Measurements from ENCODE around the gene SMG6. TPM values are rescaled to one million over a fixed set of nuclear protein-coding genes. Genes with fewer than 3 reads are reported as not detected.
A peak's percentile ranks its signal among the peaks of the same experiment; 100 is the strongest.

SMG6 gene
- total and polyA plus RNA-seq, 2 of the 4 experiments (the other 2 are of a cell fraction), result 16.3 to 30.3 TPM

- Histone ChIP-seq H3K27me3 (ENCODE audit: control insufficient read depth, insufficient read depth, low read length) (no peaks in the 10 kb centered on the region), H3K4me2 (ENCODE audit: low read depth, low read length) (no peak overlapping the region), H2AK5ac (ENCODE audit: low read depth, low read length) (no peak overlapping the region), H2BK20ac (ENCODE audit: low read depth, low read length) (0 out of 2 replicates have a peak overlapping the region, but pooled peaks have one; percentile 15), H3K27ac (ENCODE audit: insufficient read depth, low read length) (no peak overlapping the region), H3K36me3 (ENCODE audit: control insufficient read depth, insufficient read depth, low read length) (peaks cover 4% of the 10 kb centered on the region), H3K14ac (replicated peaks; ENCODE audit: low read depth, low read length) (peak overlapping the region; percentile 21; the same call in 1 of the 2 replicates), H2BK5ac (ENCODE audit: low read depth, low read length, poor library complexity, severe bottlenecking) (no peak overlapping the region), H4K5ac (ENCODE audit: low read depth, low read length) (no peak overlapping the region), H3K79me1 (ENCODE audit: low read depth in 1 of 2, low read length in 2 of 2) (peaks cover 43 to 68% of the 10 kb centered on the region in 2 experiments), H3K9me1 (ENCODE audit: insufficient read depth, low read length) (peaks cover 17% of the 10 kb centered on the region), H4K91ac (ENCODE audit: insufficient read depth, low read depth, low read length) (no peak overlapping the region), H4K20me1 (ENCODE audit: insufficient read depth, low read length) (no peaks in the 10 kb centered on the region), H3K18ac (ENCODE audit: low read depth, low read length) (no peak overlapping the region), H2BK15ac (ENCODE audit: low read depth, low read length) (no peak overlapping the region), H3K9me3 (ENCODE audit: control insufficient read depth, insufficient read depth, low read length) (no peaks in the 10 kb centered on the region), H2BK120ac (ENCODE audit: low read depth, low read length) (no peak overlapping the region), H3K4me1 (ENCODE audit: control insufficient read depth, insufficient read depth, low read length) (peaks cover 20% of the 10 kb centered on the region), H3K23ac (ENCODE audit: low read depth, low read length) (0 out of 2 replicates have a peak overlapping the region, but pooled peaks have one; percentile 47), H4K8ac (ENCODE audit: low read depth in 2 of 2, low read length in 2 of 2) (0 out of 4 replicates have a peak overlapping the region, but pooled peaks of 1 of the 2 experiments have one; percentile 42), H3K9ac (ENCODE audit: low read depth, low read length) (no peak overlapping the region), H2AFZ (replicated peaks; ENCODE audit: low read length, poor library complexity) (no peak overlapping the region), H2AK9ac (replicated peaks; ENCODE audit: low read depth, low read length, poor library complexity) (no peak overlapping the region), H3K56ac (ENCODE audit: extremely low read depth, insufficient read depth, low read length) (no peak overlapping the region), H3K4ac (ENCODE audit: low read depth, low read length) (peak overlapping the region; percentile 35; the same call in 1 of the 2 replicates), H3K4me3 (ENCODE audit: insufficient read depth, low read depth, low read length) (no peak overlapping the region)
- dilution Hi-C loops (cut with HindIII; ENCODE audit: low sequenced_read_pairs, unreplicated experiment) (no loop called here), in situ Hi-C loops (cut with MboI; ENCODE audit: low sequenced_read_pairs) (no loop called here), intact Hi-C loops (cut with micrococcal nuclease) (no loop called here)
- TF ChIP-seq POLR2A (IDR thresholded peaks at IDR 0.05; ENCODE audit: low read depth, low read length) (no peak), MXI1 (IDR thresholded peaks at IDR 0.05; ENCODE audit: borderline replicate concordance, low read depth, low read length) (no peak), MAZ (IDR thresholded peaks at IDR 0.05; ENCODE audit: borderline replicate concordance, low read depth, low read length) (no peak), RAD21 (IDR thresholded peaks at IDR 0.05; ENCODE audit: low read length) (no peak), SMC3 (IDR thresholded peaks at IDR 0.05; ENCODE audit: low read depth, low read length) (no peak), RCOR1 (IDR thresholded peaks at IDR 0.05; ENCODE audit: insufficient replicate concordance, low read length) (no peak), NFE2L2 (IDR thresholded peaks at IDR 0.05; ENCODE audit: low read depth, low read length) (no peak), FOS (IDR thresholded peaks at IDR 0.05; ENCODE audit: low read depth, low read length) (no peak)
- TF ChIP-seq, protein P1, sequence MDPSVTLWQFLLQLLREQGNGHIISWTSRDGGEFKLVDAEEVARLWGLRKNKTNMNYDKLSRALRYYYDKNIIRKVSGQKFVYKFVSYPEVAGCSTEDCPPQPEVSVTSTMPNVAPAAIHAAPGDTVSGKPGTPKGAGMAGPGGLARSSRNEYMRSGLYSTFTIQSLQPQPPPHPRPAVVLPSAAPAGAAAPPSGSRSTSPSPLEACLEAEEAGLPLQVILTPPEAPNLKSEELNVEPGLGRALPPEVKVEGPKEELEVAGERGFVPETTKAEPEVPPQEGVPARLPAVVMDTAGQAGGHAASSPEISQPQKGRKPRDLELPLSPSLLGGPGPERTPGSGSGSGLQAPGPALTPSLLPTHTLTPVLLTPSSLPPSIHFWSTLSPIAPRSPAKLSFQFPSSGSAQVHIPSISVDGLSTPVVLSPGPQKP (IDR thresholded peaks at IDR 0.05; ENCODE audit: borderline replicate concordance, low read depth, low read length), result no peak
- TF ChIP-seq, protein P2, sequence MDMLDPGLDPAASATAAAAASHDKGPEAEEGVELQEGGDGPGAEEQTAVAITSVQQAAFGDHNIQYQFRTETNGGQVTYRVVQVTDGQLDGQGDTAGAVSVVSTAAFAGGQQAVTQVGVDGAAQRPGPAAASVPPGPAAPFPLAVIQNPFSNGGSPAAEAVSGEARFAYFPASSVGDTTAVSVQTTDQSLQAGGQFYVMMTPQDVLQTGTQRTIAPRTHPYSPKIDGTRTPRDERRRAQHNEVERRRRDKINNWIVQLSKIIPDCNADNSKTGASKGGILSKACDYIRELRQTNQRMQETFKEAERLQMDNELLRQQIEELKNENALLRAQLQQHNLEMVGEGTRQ (IDR thresholded peaks at IDR 0.05; ENCODE audit: low read depth, low read length), result no peak
- TF ChIP-seq, protein P3, sequence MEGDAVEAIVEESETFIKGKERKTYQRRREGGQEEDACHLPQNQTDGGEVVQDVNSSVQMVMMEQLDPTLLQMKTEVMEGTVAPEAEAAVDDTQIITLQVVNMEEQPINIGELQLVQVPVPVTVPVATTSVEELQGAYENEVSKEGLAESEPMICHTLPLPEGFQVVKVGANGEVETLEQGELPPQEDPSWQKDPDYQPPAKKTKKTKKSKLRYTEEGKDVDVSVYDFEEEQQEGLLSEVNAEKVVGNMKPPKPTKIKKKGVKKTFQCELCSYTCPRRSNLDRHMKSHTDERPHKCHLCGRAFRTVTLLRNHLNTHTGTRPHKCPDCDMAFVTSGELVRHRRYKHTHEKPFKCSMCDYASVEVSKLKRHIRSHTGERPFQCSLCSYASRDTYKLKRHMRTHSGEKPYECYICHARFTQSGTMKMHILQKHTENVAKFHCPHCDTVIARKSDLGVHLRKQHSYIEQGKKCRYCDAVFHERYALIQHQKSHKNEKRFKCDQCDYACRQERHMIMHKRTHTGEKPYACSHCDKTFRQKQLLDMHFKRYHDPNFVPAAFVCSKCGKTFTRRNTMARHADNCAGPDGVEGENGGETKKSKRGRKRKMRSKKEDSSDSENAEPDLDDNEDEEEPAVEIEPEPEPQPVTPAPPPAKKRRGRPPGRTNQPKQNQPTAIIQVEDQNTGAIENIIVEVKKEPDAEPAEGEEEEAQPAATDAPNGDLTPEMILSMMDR (conservative IDR thresholded peaks at IDR 0.05; ENCODE audit: low read depth, low read length), result no peak
- POLR2A ChIA-PET (ENCODE audit: unreplicated experiment), result no interaction called here
- WGBS, 2 experiments (ENCODE audit: extremely low coverage in 2 of 2, insufficient read length in 1 of 2), result no CpG with 5 or more reads among the region's 2 CpGs
- CTCF ChIA-PET, result no interaction called here
- BruUV-seq (replicated peaks), result no TSS peak
- DNase-seq (no peak), ATAC-seq (ENCODE audit: low read depth) (no peak)
Observed at GRCh38 chr17:2210726-2211125, 92.9 kb downstream of the SMG6 start.
